Uterus (tissue), 2 donors: Measurements from ENCODE around the gene ACIN1.

Experiments
- CTCF ChIP-seq, 4 experiments: fragments of 200-600 bp in 2 of 4; fragments of 450-650 bp in 2 of 4; sonication (generic) in 2 of 4; IDR thresholded peaks; one replicate each; pipeline ENCODE4 v1.5.1; 2016 to 2019; ENCODE audit warnings: antibody characterized with exemption in 4 of 4, mild to moderate bottlenecking in 2 of 4, moderate library complexity in 1 of 4
- POLR2A ChIP-seq, 2 donors: fragments of 450-650 bp; IDR thresholded peaks; one replicate each; pipeline ENCODE4 v1.6.1; 2016; ENCODE audit warnings: antibody characterized with exemption in 2 of 2, mild to moderate bottlenecking in 1 of 2, moderate library complexity in 1 of 2

- TF ChIP-seq POLR2A (IDR thresholded peaks at IDR 0.05) (no peak), CTCF (IDR thresholded peaks at IDR 0.05) (no peak)
Measured at GRCh38 chr14:23129759-23130316, 34.9 kb upstream of the ACIN1 start.
